HG03439 (cell line): ENCODE measurements around the gene RAB42.
A peak's percentile ranks its signal among the peaks of the same experiment; 100 is the strongest.
"Not testable (repeated sequence)": the region's sequence is repeated elsewhere in the genome, so short reads cannot be mapped to it uniquely, and the experiment has no call there.

Experiments used
- ATAC-seq: cut with Tn5 transposase; IDR thresholded peaks from one replicate; pipeline ENCODE4 v1.9.1; 2021; ENCODE audit warnings: mild to moderate bottlenecking, moderate library complexity; ENCODE audit not compliant: unreplicated experiment

The RAB42 gene

DNA sequence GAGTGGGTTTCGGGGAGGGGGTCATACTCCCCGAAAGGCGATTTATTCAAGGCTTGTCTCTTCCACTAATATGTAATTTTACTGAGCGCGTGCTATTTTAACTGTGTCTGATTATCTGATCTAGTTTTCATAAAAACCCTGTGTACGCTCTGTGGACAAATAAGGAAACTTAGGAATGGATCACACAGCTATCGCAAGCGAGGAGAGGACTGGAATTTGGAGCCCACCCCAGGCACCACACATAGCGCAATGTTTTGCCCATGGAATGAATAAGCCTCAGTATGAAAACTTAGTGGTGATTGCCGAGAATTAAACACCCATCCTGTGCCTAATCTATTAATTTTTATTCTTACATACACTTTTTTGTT lies 9.8 kb upstream of the RAB42 start:
- ATAC-seq = peak; percentile 12

DNA sequence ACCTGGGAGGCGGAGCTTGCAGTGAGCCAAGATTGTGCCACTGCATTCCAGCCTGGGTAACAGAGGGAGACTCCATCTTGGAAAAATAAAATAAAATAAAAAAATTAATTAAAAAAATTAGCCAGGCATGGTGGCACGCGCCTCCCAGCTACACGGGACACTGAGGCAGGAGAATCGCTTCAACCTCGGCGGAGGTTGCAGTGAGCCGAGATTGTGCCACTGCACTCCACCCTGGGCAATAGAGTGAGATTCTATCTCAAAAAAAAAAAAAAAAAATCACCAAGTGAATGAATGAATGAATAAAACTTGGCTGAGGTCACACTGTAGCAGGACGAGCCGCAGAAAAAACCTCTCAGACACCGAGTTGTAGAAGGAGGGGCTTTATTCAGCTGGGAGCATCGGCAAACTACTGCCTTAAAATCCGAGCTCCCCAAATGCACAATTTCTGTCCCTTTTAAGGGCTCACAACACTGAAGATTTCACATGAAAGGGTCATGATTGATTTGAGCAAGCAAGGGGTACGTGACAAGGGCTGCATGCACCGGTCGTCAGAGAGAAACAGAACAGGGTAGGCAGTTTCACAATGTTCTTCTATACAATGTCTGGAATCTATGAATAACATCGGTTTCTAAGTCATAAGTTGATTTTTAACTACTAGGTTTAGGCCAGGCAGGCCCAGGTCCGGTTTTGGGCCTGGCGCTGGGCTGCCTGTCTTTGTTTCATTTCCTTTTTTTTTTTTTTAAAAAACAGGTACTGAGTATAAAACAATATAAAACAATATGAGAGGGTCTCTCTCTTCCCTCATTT lies 5.3 kb upstream of the RAB42 start:
- not testable (repeated sequence) for ATAC-seq

DNA sequence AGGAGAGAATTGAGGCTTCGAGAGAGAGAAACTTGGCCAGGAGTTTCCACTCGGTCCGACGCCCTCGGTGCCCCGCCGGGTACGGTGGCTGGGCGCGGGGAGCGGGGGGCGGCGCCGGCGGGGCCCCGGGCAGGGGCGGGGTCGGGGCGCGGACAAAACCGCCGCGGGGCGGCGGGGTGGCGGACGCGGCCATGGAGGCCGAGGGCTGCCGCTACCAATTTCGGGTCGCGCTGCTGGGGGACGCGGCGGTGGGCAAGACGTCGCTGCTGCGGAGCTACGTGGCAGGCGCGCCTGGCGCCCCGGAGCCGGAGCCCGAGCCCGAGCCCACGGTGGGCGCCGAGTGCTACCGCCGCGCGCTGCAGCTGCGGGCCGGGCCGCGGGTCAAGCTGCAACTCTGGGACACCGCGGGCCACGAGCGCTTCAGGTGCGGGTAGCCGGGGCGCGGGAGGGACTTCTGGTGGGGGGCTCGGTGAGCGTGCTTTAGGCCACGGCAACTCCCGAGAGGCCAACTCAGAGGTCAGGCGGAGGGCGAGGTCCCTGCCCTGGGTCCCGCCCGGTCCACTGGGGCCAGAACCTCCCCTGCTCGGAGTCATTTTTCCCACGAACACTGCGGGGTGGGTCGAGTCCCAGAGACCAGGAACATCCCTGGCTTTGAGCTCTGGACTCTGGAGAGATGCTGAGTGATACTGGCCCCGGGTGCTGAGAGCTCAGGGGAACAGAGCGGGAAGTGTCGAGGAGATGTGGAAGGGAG lies 431 bp downstream of the RAB42 start:
- no peak for ATAC-seq

- not testable (repeated sequence) for ATAC-seq
These were observed 1.9 kb downstream of the RAB42 start for GRCh38 chr1:28593988-28594356.

DNA sequence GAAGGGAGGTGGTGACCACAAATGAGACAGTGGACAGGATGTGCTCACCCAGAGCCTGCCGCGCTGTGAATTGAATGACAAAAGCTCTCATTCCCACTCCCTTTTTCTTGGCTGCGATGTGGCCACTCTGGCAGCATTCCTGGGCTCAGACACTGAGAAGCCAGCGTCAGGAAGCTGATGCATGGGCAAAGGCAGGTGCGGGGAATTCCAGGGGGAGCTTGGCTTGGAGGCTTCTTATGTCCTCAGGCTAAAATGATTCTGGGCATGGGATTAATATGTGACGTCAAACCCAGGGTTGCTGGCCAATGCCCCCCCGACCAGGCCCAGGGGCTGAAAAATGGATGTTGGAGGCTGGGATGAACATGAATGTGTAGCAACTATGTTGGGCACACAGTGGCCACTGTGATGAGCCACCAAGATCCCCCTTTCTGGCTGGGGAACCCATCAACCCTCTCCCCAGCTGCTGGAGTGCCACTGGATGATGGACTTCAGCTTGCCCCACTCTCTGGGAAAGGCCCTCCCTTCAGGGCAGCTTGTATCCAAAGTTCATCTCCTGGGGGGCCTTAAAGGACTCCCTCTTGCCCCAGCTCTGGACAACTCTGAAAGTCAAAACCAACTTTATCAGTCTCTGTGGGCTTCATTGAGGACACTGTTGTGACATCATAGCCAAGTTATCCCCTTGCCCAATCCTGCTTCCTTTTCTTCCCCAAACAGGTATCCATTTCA lies 2.8 kb downstream of the RAB42 start:
- ATAC-seq = not testable (repeated sequence)

DNA sequence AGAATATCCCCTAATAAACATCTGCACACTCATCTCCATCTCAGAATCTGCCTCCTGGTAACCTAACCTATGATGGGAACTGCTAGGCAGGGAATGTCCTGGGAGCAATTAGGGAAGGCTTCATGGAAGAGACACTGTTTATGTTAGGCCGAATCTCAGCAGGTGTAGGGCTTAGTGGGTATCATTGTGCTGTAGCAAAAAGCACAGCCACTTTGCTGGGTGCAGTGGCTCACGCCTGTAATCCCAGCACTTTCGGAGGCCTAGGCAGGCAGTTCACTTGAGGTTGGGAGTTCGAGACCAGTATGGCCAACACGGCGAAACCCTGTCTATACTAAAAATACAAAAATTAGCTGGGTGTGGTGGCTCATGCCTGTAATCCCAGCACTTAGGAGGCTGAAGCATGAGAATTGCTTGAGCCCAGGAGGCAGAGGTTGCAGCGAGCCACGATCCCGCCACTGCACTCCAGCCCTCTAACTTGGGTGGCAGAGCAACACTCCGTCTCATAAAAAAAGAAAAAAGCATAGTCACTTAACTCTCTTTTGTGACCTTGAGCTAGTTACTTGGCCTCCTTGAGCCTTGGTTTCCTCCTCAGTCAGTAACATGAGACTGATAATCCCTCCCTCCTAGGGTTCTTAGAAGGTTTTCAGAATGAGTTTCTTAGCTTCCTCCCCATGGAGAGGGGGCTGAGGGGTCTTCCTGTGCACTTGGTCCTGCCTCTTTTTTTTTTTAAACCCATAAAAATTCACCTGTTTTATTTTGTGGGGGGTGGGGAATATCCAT lies 3.5 kb downstream of the RAB42 start:
- no peak for ATAC-seq

GRCh38 chr1:28596276-28596675 lies 4.2 kb downstream of the RAB42 start:
- not testable (repeated sequence) for ATAC-seq

GRCh38 chr1:28601696-28602095 lies 9.6 kb downstream of the RAB42 start:
- ATAC-seq = no peak

- no peak for ATAC-seq
These were observed 10.7 kb downstream of the RAB42 start for GRCh38 chr1:28602536-28603439.

DNA sequence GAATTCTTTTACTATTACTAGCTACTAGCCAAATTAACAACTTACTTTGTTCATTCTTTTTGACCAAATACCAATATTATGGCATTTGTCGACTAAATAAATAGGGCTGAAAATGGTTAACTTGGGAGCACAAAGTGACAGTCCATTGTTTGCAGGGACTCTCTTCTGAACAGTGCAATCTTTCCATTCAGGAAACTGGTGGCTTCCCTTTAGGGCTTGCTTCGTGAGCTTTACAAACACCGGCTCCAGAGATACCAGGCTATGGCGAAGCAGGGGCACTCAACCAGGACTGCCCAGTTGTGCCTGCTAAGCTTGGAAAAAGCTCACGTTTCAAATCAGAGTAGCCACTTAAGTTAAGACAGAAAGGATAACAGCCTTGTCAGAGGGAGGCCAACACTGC lies 12.3 kb downstream of the RAB42 start:
- no peak for ATAC-seq

GRCh38 chr1:28604962-28605361 lies 12.9 kb downstream of the RAB42 start:
- ATAC-seq = no peak

DNA sequence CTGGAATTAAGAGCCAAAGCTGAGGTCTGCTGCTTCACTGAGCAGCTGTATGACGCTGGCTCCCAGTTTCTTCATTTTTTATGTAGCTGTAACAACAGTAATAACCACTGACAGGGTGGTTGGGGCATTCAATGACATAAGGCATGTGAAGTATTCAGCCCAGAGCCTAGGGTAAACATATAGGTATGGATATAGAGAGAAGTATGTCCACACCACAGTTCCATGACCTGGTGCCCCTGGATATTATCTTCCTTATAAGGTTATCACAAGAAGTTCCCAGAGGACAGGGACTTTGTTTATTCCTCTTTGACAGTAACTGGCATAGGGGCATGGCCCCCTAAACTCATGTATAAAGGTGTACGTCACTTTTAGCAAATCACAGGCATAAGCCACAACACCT lies 14.7 kb downstream of the RAB42 start:
- no peak for ATAC-seq

DNA sequence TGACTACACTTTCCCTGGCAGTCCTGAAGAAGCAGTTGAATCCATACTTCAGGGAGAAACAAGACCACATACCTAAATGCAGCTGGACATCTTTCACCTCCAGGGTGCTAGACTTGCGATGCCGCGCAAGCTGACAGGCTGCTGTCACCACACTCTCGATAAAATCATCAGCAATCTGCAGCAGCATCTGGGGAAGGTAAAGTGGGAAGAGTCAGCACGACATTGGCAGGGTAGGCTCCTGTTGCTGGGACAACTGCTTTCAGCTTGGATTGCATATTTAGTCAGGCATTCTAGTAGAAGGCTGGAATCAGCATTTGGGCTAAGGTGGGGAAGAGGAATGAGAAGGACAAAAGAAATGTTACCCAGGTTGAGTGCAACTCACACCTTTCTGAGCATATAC lies 21.1 kb downstream of the RAB42 start:
- no peak for ATAC-seq

DNA sequence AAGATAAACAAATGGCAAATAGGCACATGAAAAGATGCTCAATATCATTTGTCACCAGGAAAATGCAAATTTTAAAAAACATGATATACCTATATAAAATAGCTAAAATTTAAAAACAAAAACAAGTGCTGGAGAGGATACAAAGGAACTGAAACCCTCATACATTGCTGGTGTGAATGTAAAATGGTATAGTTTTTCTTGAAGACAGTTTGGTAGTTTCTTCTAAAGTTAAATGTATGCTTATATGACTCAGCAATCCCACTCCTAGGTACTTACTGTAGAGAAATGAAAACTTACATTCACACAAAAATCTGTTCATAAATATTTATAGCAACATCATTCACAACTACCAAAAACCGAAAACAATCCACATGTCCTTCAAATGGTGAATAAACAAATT lies 39.6 kb downstream of the RAB42 start:
- ATAC-seq = no peak

DNA sequence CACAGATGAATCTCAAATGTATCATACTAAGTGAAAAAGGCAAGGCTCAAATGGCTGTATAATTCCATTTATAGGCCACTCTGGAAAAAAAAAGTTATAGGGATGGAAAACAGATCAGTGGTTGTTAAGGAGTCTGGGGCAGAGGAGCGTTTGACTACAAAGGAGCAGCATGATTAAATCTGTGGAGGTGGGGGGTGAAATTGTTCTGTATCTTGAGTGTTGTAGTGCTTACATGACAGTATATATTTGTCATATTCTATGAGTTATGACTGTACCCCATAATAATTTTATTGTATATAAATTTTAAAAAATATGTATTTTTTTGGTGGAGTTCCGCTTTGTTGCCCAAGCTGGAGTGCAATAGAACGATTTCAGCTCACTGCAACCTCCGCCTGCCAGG lies 40.5 kb downstream of the RAB42 start:
- no peak for ATAC-seq

DNA sequence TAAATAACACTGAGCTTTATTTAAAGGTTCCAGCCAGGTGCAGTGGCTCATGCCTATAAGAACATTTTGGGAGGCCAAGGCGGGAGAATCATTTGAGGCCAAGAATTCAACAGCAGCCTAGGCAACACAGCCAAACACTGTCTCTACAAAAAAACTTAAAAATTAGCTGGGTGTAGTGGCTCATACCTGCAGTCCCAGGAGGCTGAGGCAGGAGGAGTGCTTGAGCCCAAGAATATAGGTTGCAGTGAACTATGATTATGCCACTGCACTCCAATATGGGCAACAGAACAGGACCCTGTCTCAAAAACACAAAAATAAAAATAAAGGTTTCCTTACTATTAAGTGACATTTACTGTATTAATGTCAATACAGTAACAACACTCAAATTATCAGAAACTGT lies 48.7 kb downstream of the RAB42 start:
- ATAC-seq = no peak

GRCh38 chr1:28642056-28642846 lies 50.2 kb downstream of the RAB42 start:
- ATAC-seq = peak; percentile 4

- peak; percentile 69 for ATAC-seq
These were observed 51.0 kb downstream of the RAB42 start, which contains the start of gene TAF12 for GRCh38 chr1:28642847-28643635. Gene TAF12 (minus strand): TSS chr1:28643067. CDS start chr1:28622081, 20,986 bp downstream.
